GM23338 (cell line): Measurements from ENCODE around the gene GFOD1. TPM values are rescaled to one million over a fixed set of nuclear protein-coding genes. Genes with fewer than 3 reads are reported as not detected.

Experiments used
- ATAC-seq: fragments of 200-7000 bp; cut with Tn5 transposase; 3 replicates; pipeline ENCODE4 v1.9.1; 2020
- DNase-seq: peaks from one replicate; pipeline ENCODE4 v3.0.0-alpha.2; 2015; ENCODE audit warnings: low spot score
- H2AFZ ChIP-seq: fragments of 200-600 bp; sonication (generic); 2 replicates; pipeline ENCODE4 v1.8.0; 2016; ENCODE audit warnings: antibody characterized with exemption, mild to moderate bottlenecking, moderate library complexity
- H3F3A ChIP-seq: fragments of 200-600 bp; sonication (generic); replicated peaks from 2 replicates; pipeline ENCODE4 v1.8.0; 2017; ENCODE audit warnings: antibody characterized with exemption, mixed run types, low read depth
- H3K27ac ChIP-seq: fragments of 200-600 bp; sonication (generic); 2 replicates; pipeline ENCODE4 v1.6.1; 2016; ENCODE audit warnings: low read depth
- H3K27me3 ChIP-seq: fragments of 200-600 bp; sonication (generic); 2 replicates; pipeline ENCODE4 v1.8.0; 2016; ENCODE audit warnings: mild to moderate bottlenecking, mixed run types, moderate library complexity; ENCODE audit not compliant: insufficient read depth
- H3K36me3 ChIP-seq: fragments of 200-600 bp; sonication (generic); 2 replicates; pipeline ENCODE4 v1.8.0; 2016; ENCODE audit warnings: mild to moderate bottlenecking; ENCODE audit not compliant: insufficient read depth
- H3K4me1 ChIP-seq: fragments of 200-600 bp; sonication (generic); 2 replicates; pipeline ENCODE4 v1.8.0; 2016; ENCODE audit warnings: mild to moderate bottlenecking, moderate library complexity; ENCODE audit not compliant: insufficient read depth
- H3K4me2 ChIP-seq: fragments of 200-600 bp; sonication (generic); 2 replicates; pipeline ENCODE4 v1.7.1; 2017; ENCODE audit warnings: mixed run types
- H3K4me3 ChIP-seq: fragments of 200-600 bp; sonication (generic); 2 replicates; pipeline ENCODE4 v1.6.1; 2016; ENCODE audit warnings: mixed run types
- H3K79me2 ChIP-seq: fragments of 200-600 bp; sonication (generic); replicated peaks from 2 replicates; pipeline ENCODE4 v1.8.0; 2017; ENCODE audit warnings: mild to moderate bottlenecking; ENCODE audit not compliant: insufficient read depth
- H3K9me2 ChIP-seq: fragments of 200-600 bp; sonication (generic); 2 replicates; pipeline ENCODE4 v1.8.0; 2017; ENCODE audit not compliant: insufficient read depth
- H4K20me1 ChIP-seq: fragments of 200-600 bp; sonication (generic); replicated peaks from 2 replicates; pipeline ENCODE4 v1.8.0; 2017; ENCODE audit warnings: mild to moderate bottlenecking; ENCODE audit not compliant: insufficient read depth
- H3K27ac Mint-ChIP-seq: 2 replicates; pipeline ENCODE4 v1.8.0; 2020; ENCODE audit warnings: inconsistent platforms, mild to moderate bottlenecking, moderate library complexity, mixed read lengths
- H3K27me3 Mint-ChIP-seq: 3 replicates; pipeline ENCODE4 v1.8.0; 2022; ENCODE audit warnings: low read depth, mild to moderate bottlenecking, moderate library complexity, mixed read lengths, inconsistent platforms; ENCODE audit not compliant: insufficient read depth, poor library complexity
- H3K36me3 Mint-ChIP-seq: 3 replicates; pipeline ENCODE4 v1.8.0; 2021; ENCODE audit warnings: low read depth, mild to moderate bottlenecking, inconsistent platforms, moderate library complexity, mixed read lengths
- H3K4me1 Mint-ChIP-seq: 3 replicates; pipeline ENCODE4 v1.8.0; 2020; ENCODE audit warnings: mild to moderate bottlenecking, inconsistent platforms, mixed read lengths
- H3K4me3 Mint-ChIP-seq: 3 replicates; pipeline ENCODE4 v1.8.0; 2021; ENCODE audit warnings: moderate library complexity, mild to moderate bottlenecking, inconsistent platforms, mixed read lengths
- H3K9me3 Mint-ChIP-seq: 3 replicates; pipeline ENCODE4 v1.8.0; 2020; ENCODE audit warnings: moderate library complexity, mild to moderate bottlenecking, inconsistent platforms, mixed read lengths
- CREB1 ChIP-seq: fragments of 250-450 bp; sonication (Bioruptor Pico); IDR thresholded peaks from 2 replicates; pipeline ENCODE4 v1.5.0; 2020; ENCODE audit warnings: low read depth, mild to moderate bottlenecking, moderate library complexity
- CTCF ChIP-seq, 2 experiments: fragments of 200-600 bp in 1 of 2; sonication (generic) in 1 of 2; conservative IDR thresholded peaks; 2 replicates each; pipeline versions ENCODE4 v1.5.1 to v1.6.1; 2016 to 2017; ENCODE audit warnings: antibody characterized with exemption in 2 of 2, low read depth in 2 of 2, mild to moderate bottlenecking in 2 of 2, moderate library complexity in 1 of 2
- ETS1 ChIP-seq: IDR thresholded peaks from 2 replicates; pipeline ENCODE4 v1.6.1; 2016; ENCODE audit warnings: antibody characterized with exemption
- EZH2 ChIP-seq: fragments of 200-600 bp; sonication (generic); IDR thresholded peaks from one replicate; pipeline ENCODE4 v1.8.0; 2017; ENCODE audit warnings: antibody characterized with exemption, mild to moderate bottlenecking, low read depth; ENCODE audit not compliant: unreplicated experiment
- EZH2phosphoT487 ChIP-seq: fragments of 200-600 bp; sonication (generic); IDR thresholded peaks from one replicate; pipeline ENCODE4 v1.8.1; 2018; ENCODE audit warnings: antibody characterized with exemption; ENCODE audit not compliant: unreplicated experiment
- JUNB ChIP-seq: IDR thresholded peaks from one replicate; pipeline ENCODE4 v1.6.1; 2016; ENCODE audit warnings: antibody characterized with exemption; ENCODE audit not compliant: unreplicated experiment
- NANOG ChIP-seq: IDR thresholded peaks from 2 replicates; pipeline ENCODE4 v1.6.1; 2016; ENCODE audit warnings: antibody characterized with exemption, borderline replicate concordance
- POLR2AphosphoS5 ChIP-seq: IDR thresholded peaks from 2 replicates; pipeline ENCODE4 v1.6.1; 2016; ENCODE audit warnings: antibody characterized with exemption, low read depth
- REST ChIP-seq: IDR thresholded peaks from one replicate; pipeline ENCODE4 v1.6.1; 2018; ENCODE audit warnings: antibody characterized with exemption; ENCODE audit not compliant: unreplicated experiment
- STAT1 ChIP-seq: IDR thresholded peaks from one replicate; pipeline ENCODE4 v1.6.1; 2016; ENCODE audit warnings: antibody characterized with exemption; ENCODE audit not compliant: unreplicated experiment
- ZNF114 ChIP-seq: fragments of 250-450 bp; sonication (Bioruptor Pico); IDR thresholded peaks from 2 replicates; pipeline ENCODE4 v1.5.0; 2020; ENCODE audit warnings: mild to moderate bottlenecking, moderate library complexity
- ZNF331 ChIP-seq: fragments of 250-450 bp; sonication (Bioruptor Pico); IDR thresholded peaks from 2 replicates; pipeline ENCODE4 v1.5.0; 2020; ENCODE audit warnings: low read depth, mild to moderate bottlenecking, moderate library complexity
- ZNF462 ChIP-seq: fragments of 250-450 bp; sonication (Bioruptor Pico); IDR thresholded peaks from 2 replicates; pipeline ENCODE4 v1.5.0; 2020; ENCODE audit warnings: mild to moderate bottlenecking, moderate library complexity
- polyA plus RNA-seq: library from polyadenylated mRNA; unstranded; fragments of >200 nt; fragmentation: Nextera tagmentation; extraction: Ambion mirVana; gene quantifications from 2 replicates; pipeline ENCODE4 v1.2.1, GENCODE V29; 2016
- total RNA-seq: library from RNA; depleted of rRNA; stranded (reverse); fragments of >200 nt; shearing (Covaris generic); gene quantifications from 2 replicates; pipeline ENCODE4 v1.2.3, GENCODE V29; 2014

Gene GFOD1
- total and polyA plus RNA-seq, 2 experiments from 2014 or later = 4.9 to 12.8 TPM

- Histone ChIP-seq H4K20me1 (no peaks in the 10 kb centered on the region), H3K27ac (peak overlapping the region; percentile 96), H3K79me2 (no peaks in the 10 kb centered on the region), H3F3A (peaks cover 7% of the 10 kb centered on the region; the same call in 1 of the 2 replicates), H3K9me2 (no peaks in the 10 kb centered on the region), H3K36me3 (no peaks in the 10 kb centered on the region), H3K27me3 (no peaks in the 10 kb centered on the region), H3K4me1 (peaks cover 37% of the 10 kb centered on the region), H3K4me3 (no peak overlapping the region), H3K4me2 (peak overlapping the region; percentile 22), H2AFZ (no peak overlapping the region)
- Mint-ChIP-seq H3K36me3 (peaks cover 12% of the 10 kb centered on the region), H3K4me3 (no peak overlapping the region; the same call in 2 of the 3 replicates), H3K4me1 (peaks cover 79% of the 10 kb centered on the region), H3K9me3 (no peaks in the 10 kb centered on the region), H3K27me3 (peaks cover 18% of the 10 kb centered on the region), H3K27ac (peak overlapping the region; percentile 99)
- ATAC-seq (no peak), DNase-seq (no peak)
- TF ChIP-seq ZNF331 (CRISPR knock-in tag) (no peak), CREB1 (no peak), JUNB (no peak), POLR2AphosphoS5 (no peak), NANOG (no peak), EZH2 (no peak), REST (no peak), CTCF (conservative IDR thresholded peaks at IDR 0.05; ENCODE audit: low read depth in 2 of 2) (no peak), ETS1 (no peak), STAT1 (no peak), ZNF462 (CRISPR knock-in tag) (no peak), EZH2phosphoT487 (no peak), ZNF114 (CRISPR knock-in tag) (no peak)
Observed at GRCh38 chr6:13423252-13423651, 64.1 kb downstream of the GFOD1 start.
